H1 (cell line): ENCODE data around the gene MARCHF10. TPM values are rescaled to one million over a fixed set of nuclear protein-coding genes. Genes with fewer than 3 reads are reported as not detected.

Experiments used
- CTCF ChIA-PET: fragments of 300-600 bp; sonication (Branson Sonifier 250); formaldehyde crosslinking; loops from one replicate; lab custom pipeline; 2021; ENCODE audit not compliant: partially characterized antibody; lab: Charles Lee
- POLR2A ChIA-PET: fragments of 300-600 bp; sonication (Branson Sonifier 250); formaldehyde crosslinking; loops from one replicate; lab custom pipeline; 2021; ENCODE audit warnings: inconsistent platforms; ENCODE audit not compliant: partially characterized antibody; lab: Charles Lee
- DNase-seq, 2 experiments: peaks; one replicate each; pipeline versions ENCODE4 v3.0.0 to v3.0.0-alpha.2; 2010 to 2022; ENCODE audit warnings: low spot score in 2 of 2, low read depth in 1 of 2, mixed read lengths in 1 of 2
- FAIRE-seq: peaks from 2 replicates; lab custom pipeline; 2011; peaks lifted over from hg19 to GRCh38; lab: Jason Lieb, UNC
- H2AFZ ChIP-seq: 2 replicates; pipeline ENCODE4 v1.8.1; 2012; ENCODE audit warnings: low read length, inconsistent platforms
- H2AK5ac ChIP-seq: 2 replicates; pipeline ENCODE4 v1.6.1; 2013; ENCODE audit warnings: low read depth, low read length
- H2BK120ac ChIP-seq: replicated peaks from 2 replicates; pipeline ENCODE3; 2013; ENCODE audit warnings: low read depth, low read length, inconsistent platforms
- H2BK12ac ChIP-seq: 2 replicates; pipeline ENCODE4 v1.6.1; 2013; ENCODE audit warnings: low read depth, low read length
- H2BK15ac ChIP-seq: 2 replicates; pipeline ENCODE4 v1.6.1; 2013; ENCODE audit warnings: low read length
- H2BK20ac ChIP-seq: 2 replicates; pipeline ENCODE4 v1.6.1; 2013; ENCODE audit warnings: low read length
- H2BK5ac ChIP-seq: 2 replicates; pipeline ENCODE4 v1.6.1; 2013; ENCODE audit warnings: low read depth, low read length
- H3K14ac ChIP-seq: 2 replicates; pipeline ENCODE4 v1.6.1; 2013; ENCODE audit warnings: inconsistent platforms; ENCODE audit not compliant: insufficient read length
- H3K18ac ChIP-seq: 2 replicates; pipeline ENCODE4 v1.6.1; 2013; ENCODE audit warnings: low read length; ENCODE audit errors: extremely low read depth
- H3K23ac ChIP-seq: 2 replicates; pipeline ENCODE4 v1.6.1; 2013; ENCODE audit warnings: inconsistent platforms; ENCODE audit not compliant: insufficient read length
- H3K23me2 ChIP-seq: 2 replicates; pipeline ENCODE4 v1.6.1; 2013; ENCODE audit warnings: low read depth, low read length
- H3K27ac ChIP-seq: 2 replicates; pipeline ENCODE4 v1.6.1; 2011; ENCODE audit warnings: low read depth, low read length, inconsistent platforms
- H3K27me3 ChIP-seq, 4 experiments: replicated peaks in 1 of 4; 1 replicate in 1 of 4; 2 replicates in 3 of 4; pipeline versions ENCODE4 v1.6.1 to v1.8.1; 2011 to 2013; ENCODE audit warnings: low read length in 3 of 4, mild to moderate bottlenecking in 3 of 4, inconsistent platforms in 2 of 4, mixed read lengths in 2 of 4, moderate library complexity in 1 of 4; ENCODE audit not compliant: control insufficient read depth in 3 of 4, insufficient read depth in 3 of 4; ENCODE audit errors: extremely low read depth in 1 of 4
- H3K36me3 ChIP-seq, 4 experiments: 2 replicates each; pipeline versions ENCODE4 v1.6.1 to v1.8.1; 2011 to 2013; ENCODE audit warnings: mild to moderate bottlenecking in 4 of 4, low read length in 3 of 4, moderate library complexity in 2 of 4, control low read depth in 1 of 4, inconsistent platforms in 1 of 4; ENCODE audit not compliant: insufficient read depth in 4 of 4, control insufficient read depth in 2 of 4
- H3K4ac ChIP-seq: replicated peaks from 2 replicates; pipeline ENCODE3; 2013; ENCODE audit warnings: low read length, low read depth, mixed read lengths, inconsistent platforms; ENCODE audit not compliant: insufficient read length
- H3K4me1 ChIP-seq, 4 experiments: replicated peaks in 1 of 4; 1 replicate in 1 of 4; 2 replicates in 3 of 4; pipeline versions ENCODE4 v1.6.1 to v1.8.1; 2011 to 2013; ENCODE audit warnings: low read length in 3 of 4, inconsistent platforms in 2 of 4, mixed read lengths in 1 of 4; ENCODE audit not compliant: insufficient read depth in 4 of 4, control insufficient read depth in 3 of 4
- H3K4me2 ChIP-seq, 2 experiments: 2 replicates each; pipeline versions ENCODE4 v1.6.1 to v1.8.1; 2011 to 2013; ENCODE audit warnings: low read depth in 2 of 2, low read length in 2 of 2, control low read depth in 1 of 2, inconsistent platforms in 1 of 2, mild to moderate bottlenecking in 1 of 2; ENCODE audit not compliant: insufficient read depth in 1 of 2
- H3K4me3 ChIP-seq, 4 experiments: fragments of 200-600, 300-600 bp in 1 of 4; sonication (generic), shearing (Covaris generic), sonication (Bioruptor Twin) in 1 of 4; 2 replicates each; pipeline versions ENCODE4 v1.5.1 to v1.8.1; 2011 to 2016; ENCODE audit warnings: low read length in 4 of 4, low read depth in 3 of 4, control low read depth in 2 of 4, inconsistent platforms in 2 of 4, mild to moderate bottlenecking in 2 of 4, mixed read lengths in 1 of 4, moderate library complexity in 1 of 4; ENCODE audit not compliant: insufficient read depth in 2 of 4; ENCODE audit errors: extremely low read depth in 1 of 4
- H3K56ac ChIP-seq: replicated peaks from 2 replicates; pipeline ENCODE3; 2013; ENCODE audit warnings: low read depth, mild to moderate bottlenecking, mixed read lengths, low read length, inconsistent platforms; ENCODE audit not compliant: insufficient read length
- H3K79me1 ChIP-seq: 2 replicates; pipeline ENCODE4 v1.6.1; 2013; ENCODE audit warnings: low read depth, low read length, control low read depth
- H3K79me2 ChIP-seq, 2 experiments: 2 replicates each; pipeline versions ENCODE4 v1.6.1 to v1.8.1; 2012 to 2013; ENCODE audit warnings: low read length in 2 of 2, mild to moderate bottlenecking in 2 of 2, inconsistent platforms in 1 of 2; ENCODE audit not compliant: insufficient read depth in 2 of 2, control insufficient read depth in 1 of 2
- H3K9ac ChIP-seq, 4 experiments: replicated peaks in 1 of 4; 1 replicate in 1 of 4; 2 replicates in 3 of 4; pipeline versions ENCODE4 v1.6.1 to v1.8.1; 2011 to 2013; ENCODE audit warnings: low read depth in 3 of 4, low read length in 3 of 4, control low read depth in 2 of 4, mild to moderate bottlenecking in 2 of 4, moderate library complexity in 2 of 4, inconsistent platforms in 1 of 4; ENCODE audit errors: extremely low read depth in 1 of 4
- H3K9me3 ChIP-seq, 2 experiments: 2 replicates each; pipeline versions ENCODE4 v1.6.1 to v1.8.1; 2012 to 2013; ENCODE audit warnings: mild to moderate bottlenecking in 2 of 2, moderate library complexity in 2 of 2, control low read depth in 1 of 2, inconsistent platforms in 1 of 2, low read depth in 1 of 2, low read length in 1 of 2, mixed read lengths in 1 of 2; ENCODE audit not compliant: insufficient read depth in 2 of 2
- H4K20me1 ChIP-seq, 2 experiments: replicated peaks in 1 of 2; 2 replicates each; pipeline versions ENCODE3 to v1.8.1; 2011 to 2013; ENCODE audit warnings: inconsistent platforms in 2 of 2, low read length in 2 of 2, mild to moderate bottlenecking in 1 of 2; ENCODE audit not compliant: insufficient read depth in 2 of 2, control insufficient read depth in 1 of 2
- H4K5ac ChIP-seq: 2 replicates; pipeline ENCODE4 v1.6.1; 2013; ENCODE audit warnings: low read length, low read depth, mixed read lengths, inconsistent platforms; ENCODE audit not compliant: insufficient read length
- H4K8ac ChIP-seq: 2 replicates; pipeline ENCODE4 v1.8.0; 2013; ENCODE audit warnings: mild to moderate bottlenecking, moderate library complexity, low read length, inconsistent platforms; ENCODE audit not compliant: insufficient read depth; ENCODE audit errors: extremely low read depth
- H4K91ac ChIP-seq: replicated peaks from 2 replicates; pipeline ENCODE3; 2013; ENCODE audit warnings: low read length, mixed read lengths, inconsistent platforms; ENCODE audit not compliant: insufficient read length
- BCL11A ChIP-seq, 2 experiments: IDR thresholded peaks; one replicate each; pipeline ENCODE4 v1.6.1; 2011; ENCODE audit warnings: low read depth in 2 of 2, low read length in 2 of 2, mild to moderate bottlenecking in 2 of 2
- BRCA1 ChIP-seq: IDR thresholded peaks from 2 replicates; pipeline ENCODE4 v1.6.1; 2012; ENCODE audit warnings: low read depth, low read length, improper control_type of control experiment
- CBX8 ChIP-seq: fragments of 300-800, 300-1000 bp; sonication (generic); IDR thresholded peaks from 2 replicates; pipeline ENCODE4 v1.7.1; 2016; ENCODE audit warnings: low read depth, low read length, borderline replicate concordance
- CHD1 ChIP-seq: IDR thresholded peaks from 2 replicates; pipeline ENCODE4 v1.6.1; 2012; ENCODE audit warnings: low read depth, low read length, improper control_type of control experiment
- CREB1 ChIP-seq: IDR thresholded peaks from 2 replicates; pipeline ENCODE4 v1.6.1; 2012; ENCODE audit warnings: inconsistent platforms
- CTBP2 ChIP-seq: IDR thresholded peaks from 2 replicates; pipeline ENCODE4 v1.7.0; 2011; ENCODE audit warnings: borderline replicate concordance, mild to moderate bottlenecking, moderate library complexity, mixed read lengths, low read length; ENCODE audit not compliant: insufficient read depth, insufficient read length
- EGR1 ChIP-seq: IDR thresholded peaks from 2 replicates; pipeline ENCODE4 v1.6.1; 2011; ENCODE audit warnings: low read depth, low read length, borderline replicate concordance
- NRF1 ChIP-seq: IDR thresholded peaks from 2 replicates; pipeline ENCODE4 v1.6.1; 2011; ENCODE audit warnings: mild to moderate bottlenecking, low read depth, low read length, improper control_type of control experiment
- POLR2A ChIP-seq, 2 experiments: IDR thresholded peaks; 1 replicate in 1 of 2; 2 replicates in 1 of 2; pipeline ENCODE4 v1.6.1; 2011; ENCODE audit warnings: low read depth in 2 of 2, low read length in 2 of 2, mild to moderate bottlenecking in 2 of 2; ENCODE audit errors: control extremely low read depth in 1 of 2
- RAD21 ChIP-seq, 2 experiments: IDR thresholded peaks in 1 of 2; conservative IDR thresholded peaks in 1 of 2; 2 replicates each; pipeline ENCODE4 v1.6.1; 2011; ENCODE audit warnings: low read depth in 2 of 2, low read length in 2 of 2, improper control_type of control experiment in 1 of 2, inconsistent platforms in 1 of 2, mild to moderate bottlenecking in 1 of 2, moderate library complexity in 1 of 2
- RXRA ChIP-seq: IDR thresholded peaks from 2 replicates; pipeline ENCODE4 v1.6.1; 2011; ENCODE audit warnings: low read depth, mild to moderate bottlenecking, low read length, moderate library complexity; ENCODE audit not compliant: insufficient read depth
- SAP30 ChIP-seq: fragments of 300-600 bp; sonication (generic); IDR thresholded peaks from 2 replicates; pipeline ENCODE4 v1.7.1; 2012; ENCODE audit warnings: low read length, moderate library complexity, mild to moderate bottlenecking, inconsistent platforms; ENCODE audit not compliant: insufficient read depth, insufficient replicate concordance
- TBP ChIP-seq: IDR thresholded peaks from 2 replicates; pipeline ENCODE4 v1.6.1; 2011; ENCODE audit warnings: low read depth, low read length, improper control_type of control experiment
- YY1 ChIP-seq: IDR thresholded peaks from 2 replicates; pipeline ENCODE4 v1.6.1; 2011; ENCODE audit warnings: low read depth, mild to moderate bottlenecking, low read length
- WGBS, 2 experiments: shearing (Covaris generic) in 1 of 2; methylation state at CpG; one replicate each; pipeline versions ENCODE4 v1.1.6 to v1.1.7; 2013 to 2015; ENCODE audit warnings: low lambda C conversion rate in 2 of 2, mixed read lengths in 2 of 2, inconsistent platforms in 1 of 2, low coverage in 1 of 2, missing lambda C conversion rate in 1 of 2; ENCODE audit not compliant: insufficient replicate concordance in 2 of 2, insufficient coverage in 1 of 2, insufficient read length in 1 of 2; ENCODE audit errors: extremely low coverage in 1 of 2, missing lambda C conversion rate in 1 of 2; 5-methylcytosine and 5-hydroxymethylcytosine counted together
- polyA plus RNA-seq, 7 experiments: library from polyadenylated mRNA; depleted of rRNA in 3 of 7; stranded (reverse) in 5 of 7; unstranded in 2 of 7; fragments of >200 nt in 5 of 7; fragments of 200-250 nt in 2 of 7; gene quantifications; 1 replicate in 5 of 7; 2 replicates in 1 of 7; 4 replicates in 1 of 7; pipeline versions ENCODE4 v1.2.1 to v1.2.3, GENCODE V29; 2011 to 2013; ENCODE audit warnings: missing spikeins in 2 of 7, mixed read lengths in 2 of 7
- total RNA-seq: library from RNA; stranded (reverse); fragmentation: NEBNext Ultra II Directional; extraction: Animal tissue kit (Norgen Biotek cat#: 25700); gene quantifications from 2 replicates; pipeline ENCODE4 v1.2.1, GENCODE V29; 2021

MARCHF10 gene
- total and polyA plus RNA-seq, 2 of the 8 experiments (the other 6 are each of a cell fraction or from before 2014, with no cell fraction given): 0.48 to 0.73 TPM

DNA sequence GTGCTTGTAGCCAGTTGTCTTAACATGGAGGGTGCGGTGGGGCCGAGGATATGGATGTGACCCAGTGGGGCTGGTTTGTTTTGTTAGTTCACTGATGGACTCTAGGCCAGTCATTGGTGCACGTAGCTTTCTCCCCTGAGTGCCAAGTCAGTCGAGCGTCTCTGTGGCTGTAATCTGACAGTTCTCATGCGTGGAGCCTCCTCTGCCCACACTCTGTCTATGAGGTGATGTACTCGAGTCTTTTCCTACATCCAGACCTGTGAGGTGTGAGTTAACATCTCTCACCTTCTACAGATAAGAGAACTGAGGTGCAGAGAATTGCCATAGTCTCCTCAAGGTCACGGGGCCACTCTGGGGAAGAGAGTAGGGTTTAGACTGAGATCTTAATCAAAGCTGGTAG, 90.2 kb downstream of the MARCHF10 start:
- Histone ChIP-seq H3K4me2 (no peak overlapping the region), H3K27ac (no peak overlapping the region), H2AK5ac (no peak overlapping the region), H3K23ac (no peak overlapping the region), H3K79me1 (no peaks in the 10 kb centered on the region), H2BK120ac (no peak overlapping the region), H3K14ac (no peak overlapping the region), H2BK5ac (no peak overlapping the region), H3K56ac (no peak overlapping the region), H2BK12ac (0 out of 2 replicates have a peak overlapping the region, but pooled peaks have one; percentile 35), H3K23me2 (0 out of 2 replicates have a peak, but pooled peaks cover 4% of the 10 kb centered on the region), H4K8ac (no peak overlapping the region), H3K4me1 (peaks cover 0 to 3% (median under 1%) of the 10 kb centered on the region in 4 experiments; a peak in 3 of 7 replicates), H3K27me3 (0 out of 7 replicates have a peak, but pooled peaks cover 0 to 1% (median 0%) of the 10 kb centered on the region in 4 experiments), H3K18ac (no peak overlapping the region), H2BK15ac (no peak overlapping the region), H3K79me2 (no peaks in the 10 kb centered on the region), H4K91ac (no peak overlapping the region), H3K36me3 (no peaks in the 10 kb centered on the region), H4K5ac (no peak overlapping the region), H3K9me3 (no peaks in the 10 kb centered on the region), H3K9ac (no peak overlapping the region), H4K20me1 (no peaks in the 10 kb centered on the region), H3K4me3 (no peak overlapping the region), H2AFZ (no peak overlapping the region), H3K4ac (no peak overlapping the region), H2BK20ac (no peak overlapping the region)
- POLR2A ChIA-PET: no interaction called here
- CTCF ChIA-PET: no interaction called here
- no peak for FAIRE-seq
- 92% methylated on average over 8 of the region's 8 CpGs; no CpG with 5 or more reads in 1 of the 2 experiments for WGBS, 2 experiments
- no peak for DNase-seq
- TF ChIP-seq CHD1: no peak
- TF ChIP-seq BRCA1: no peak
- no peak for TF ChIP-seq NRF1
- TF ChIP-seq RAD21 (IDR thresholded peaks at IDR 0.05 in 1 of 2, conservative IDR thresholded peaks at IDR 0.05 in 1 of 2; ENCODE audit: low read depth in 2 of 2, low read length in 2 of 2): no peak
- TF ChIP-seq CREB1: no peak
- TF ChIP-seq EGR1: no peak
- TF ChIP-seq BCL11A (IDR thresholded peaks at IDR 0.05; ENCODE audit: low read depth in 2 of 2, low read length in 2 of 2): no peak
- TF ChIP-seq POLR2A (IDR thresholded peaks at IDR 0.05; ENCODE audit: control extremely low read depth in 1 of 2, low read depth in 2 of 2, low read length in 2 of 2): no peak
- TF ChIP-seq CBX8: no peak
- TF ChIP-seq CTBP2: no peak
- TF ChIP-seq RXRA: no peak
- no peak for TF ChIP-seq SAP30
- TF ChIP-seq TBP: no peak
- no peak for TF ChIP-seq YY1
